Thyroid gland (tissue), 4 donors: ENCODE measurements around the gene CAVIN2.

ENCODE experiments used
- POLR2A ChIP-seq, 2 donors: fragments of 450-650 bp; IDR thresholded peaks; one replicate each; pipeline ENCODE4 v1.6.1; 2017; ENCODE audit warnings: antibody characterized with exemption in 2 of 2, mild to moderate bottlenecking in 2 of 2, moderate library complexity in 1 of 2
- TF ChIP-seq, protein P1 (sequence below), 6 experiments: fragments of 200-600 bp in 3 of 6; fragments of 450-650 bp in 3 of 6; sonication (generic) in 3 of 6; IDR thresholded peaks; one replicate each; pipeline ENCODE4 v1.5.1; 2016 to 2019; ENCODE audit warnings: antibody characterized with exemption in 6 of 6, mild to moderate bottlenecking in 2 of 6, inconsistent platforms in 1 of 6, moderate library complexity in 1 of 6

GRCh38 chr2:191885650-191886049, 38.8 kb upstream of the CAVIN2 start:
- TF ChIP-seq, protein P1, sequence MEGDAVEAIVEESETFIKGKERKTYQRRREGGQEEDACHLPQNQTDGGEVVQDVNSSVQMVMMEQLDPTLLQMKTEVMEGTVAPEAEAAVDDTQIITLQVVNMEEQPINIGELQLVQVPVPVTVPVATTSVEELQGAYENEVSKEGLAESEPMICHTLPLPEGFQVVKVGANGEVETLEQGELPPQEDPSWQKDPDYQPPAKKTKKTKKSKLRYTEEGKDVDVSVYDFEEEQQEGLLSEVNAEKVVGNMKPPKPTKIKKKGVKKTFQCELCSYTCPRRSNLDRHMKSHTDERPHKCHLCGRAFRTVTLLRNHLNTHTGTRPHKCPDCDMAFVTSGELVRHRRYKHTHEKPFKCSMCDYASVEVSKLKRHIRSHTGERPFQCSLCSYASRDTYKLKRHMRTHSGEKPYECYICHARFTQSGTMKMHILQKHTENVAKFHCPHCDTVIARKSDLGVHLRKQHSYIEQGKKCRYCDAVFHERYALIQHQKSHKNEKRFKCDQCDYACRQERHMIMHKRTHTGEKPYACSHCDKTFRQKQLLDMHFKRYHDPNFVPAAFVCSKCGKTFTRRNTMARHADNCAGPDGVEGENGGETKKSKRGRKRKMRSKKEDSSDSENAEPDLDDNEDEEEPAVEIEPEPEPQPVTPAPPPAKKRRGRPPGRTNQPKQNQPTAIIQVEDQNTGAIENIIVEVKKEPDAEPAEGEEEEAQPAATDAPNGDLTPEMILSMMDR (IDR thresholded peaks at IDR 0.05): no peak
- TF ChIP-seq POLR2A (IDR thresholded peaks at IDR 0.05): no peak
